GM12874 (cell line): Measurements from ENCODE around the gene FHIT.

Experiments used
- TF ChIP-seq, protein P1 (sequence below): IDR thresholded peaks from 2 replicates; pipeline ENCODE4 v1.5.1; 2011; ENCODE audit warnings: low read depth, mild to moderate bottlenecking, control low read depth, low read length, moderate library complexity; ENCODE audit not compliant: insufficient read depth

Gene FHIT

DNA sequence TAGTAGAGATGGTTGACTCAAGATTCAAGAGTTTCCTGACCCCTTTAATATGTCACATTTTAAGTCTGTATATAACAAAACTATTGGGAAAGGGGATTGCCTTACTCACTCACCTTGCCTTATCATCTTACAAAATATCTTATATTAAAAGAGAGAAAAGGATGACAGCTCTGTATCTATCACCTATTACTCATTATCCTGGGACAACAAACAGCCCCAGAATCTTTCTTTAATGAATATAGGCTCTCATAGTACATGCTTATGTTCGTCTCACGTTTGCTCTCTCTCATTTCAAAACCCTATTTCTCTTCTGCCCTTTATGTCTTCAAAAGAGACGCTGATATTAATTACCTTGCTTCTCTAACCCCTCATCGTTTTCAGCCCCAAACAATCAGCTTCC is 1178.0 kb downstream of the FHIT start:
- TF ChIP-seq, protein P1, sequence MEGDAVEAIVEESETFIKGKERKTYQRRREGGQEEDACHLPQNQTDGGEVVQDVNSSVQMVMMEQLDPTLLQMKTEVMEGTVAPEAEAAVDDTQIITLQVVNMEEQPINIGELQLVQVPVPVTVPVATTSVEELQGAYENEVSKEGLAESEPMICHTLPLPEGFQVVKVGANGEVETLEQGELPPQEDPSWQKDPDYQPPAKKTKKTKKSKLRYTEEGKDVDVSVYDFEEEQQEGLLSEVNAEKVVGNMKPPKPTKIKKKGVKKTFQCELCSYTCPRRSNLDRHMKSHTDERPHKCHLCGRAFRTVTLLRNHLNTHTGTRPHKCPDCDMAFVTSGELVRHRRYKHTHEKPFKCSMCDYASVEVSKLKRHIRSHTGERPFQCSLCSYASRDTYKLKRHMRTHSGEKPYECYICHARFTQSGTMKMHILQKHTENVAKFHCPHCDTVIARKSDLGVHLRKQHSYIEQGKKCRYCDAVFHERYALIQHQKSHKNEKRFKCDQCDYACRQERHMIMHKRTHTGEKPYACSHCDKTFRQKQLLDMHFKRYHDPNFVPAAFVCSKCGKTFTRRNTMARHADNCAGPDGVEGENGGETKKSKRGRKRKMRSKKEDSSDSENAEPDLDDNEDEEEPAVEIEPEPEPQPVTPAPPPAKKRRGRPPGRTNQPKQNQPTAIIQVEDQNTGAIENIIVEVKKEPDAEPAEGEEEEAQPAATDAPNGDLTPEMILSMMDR: no peak

DNA sequence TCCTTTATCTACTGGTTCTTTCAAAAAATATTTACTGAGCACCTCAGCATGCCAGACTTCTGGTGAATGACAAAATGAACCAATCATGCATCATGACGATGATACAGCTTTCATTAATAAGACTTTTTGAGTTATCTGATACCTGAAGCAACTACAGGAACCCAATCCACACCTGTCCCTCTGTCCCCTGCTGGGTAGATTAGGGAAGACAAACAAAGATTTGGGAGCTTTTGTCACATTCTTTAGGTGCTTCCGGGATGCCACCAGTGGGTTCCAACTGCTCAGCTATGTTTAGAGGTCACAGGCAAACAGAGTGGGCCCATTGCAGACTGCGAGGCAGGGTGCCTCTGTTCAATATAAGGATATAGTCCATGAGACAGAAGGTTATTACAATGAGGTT is 1180.9 kb downstream of the FHIT start:
- TF ChIP-seq, protein P1: no peak

DNA sequence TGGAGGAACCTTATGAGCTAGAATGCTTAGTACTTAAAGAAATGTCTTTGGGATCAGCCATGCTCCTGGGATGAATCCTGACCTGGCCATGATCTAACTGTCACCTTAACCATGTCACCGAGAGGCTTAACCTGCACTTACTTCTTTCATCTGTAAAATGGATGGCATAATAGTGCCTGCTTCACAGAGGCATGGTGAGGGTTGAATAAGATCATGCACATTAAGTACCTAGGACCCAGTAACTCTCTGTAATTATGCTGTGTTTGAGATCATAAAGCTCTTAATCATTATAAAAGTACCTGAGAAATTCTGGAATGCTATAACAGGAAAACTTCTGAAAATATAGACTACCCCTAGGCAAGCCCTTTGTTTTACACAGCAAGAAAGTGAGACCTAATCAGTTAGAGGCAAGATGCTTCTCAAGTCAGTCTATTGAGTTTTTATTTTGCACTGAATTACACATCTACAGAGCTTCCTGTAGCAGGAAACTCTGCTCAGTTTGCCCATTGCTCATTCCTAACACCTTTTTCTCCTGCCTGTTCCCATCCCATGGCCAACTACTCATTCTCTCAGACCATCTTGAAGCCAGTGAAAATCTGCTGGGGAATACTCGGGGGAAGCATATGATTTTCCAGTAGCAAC is 1185.9 kb downstream of the FHIT start:
- TF ChIP-seq, protein P1: no peak

- TF ChIP-seq, protein P1: no peak
These were observed 1186.8 kb downstream of the FHIT start for GRCh38 chr3:60064210-60065178.

GRCh38 chr3:60056404-60056803 is 1194.8 kb downstream of the FHIT start:
- TF ChIP-seq, protein P1: no peak

- TF ChIP-seq, protein P1: no peak
These were observed 1195.5 kb downstream of the FHIT start for GRCh38 chr3:60055765-60056164.

DNA sequence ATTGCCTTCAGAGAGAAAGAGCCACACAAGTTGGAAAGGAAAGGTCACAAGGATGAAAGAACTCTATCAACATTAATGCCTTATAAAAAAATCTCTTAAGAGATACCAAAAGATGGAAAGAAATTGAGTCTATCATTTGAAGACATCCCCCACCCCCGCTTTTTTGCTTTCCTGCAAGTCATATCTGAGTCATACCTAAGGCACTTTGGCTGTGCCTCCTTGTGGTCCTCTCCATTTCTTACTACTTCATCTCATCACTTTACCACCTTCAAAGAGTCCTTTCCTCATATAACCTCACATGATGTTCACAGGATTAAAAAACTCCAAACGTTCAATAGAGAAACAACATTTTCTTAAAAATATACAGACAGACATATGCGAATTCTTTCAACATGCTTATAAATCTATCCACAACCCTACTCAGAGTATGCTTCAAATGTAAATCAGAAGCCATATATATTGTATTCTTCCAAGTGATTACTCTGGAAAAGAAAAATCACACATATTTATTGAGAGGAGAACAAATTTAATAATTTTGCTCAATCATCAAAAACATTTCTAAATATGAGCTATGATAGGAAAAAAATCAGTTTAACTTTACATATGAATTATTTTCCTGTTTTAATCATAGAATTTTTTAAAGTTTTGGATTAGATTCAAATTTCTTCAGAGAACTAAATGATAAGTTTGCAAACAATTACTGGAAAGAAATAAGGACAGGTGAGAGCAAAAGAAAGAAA is 1197.6 kb downstream of the FHIT start:
- TF ChIP-seq, protein P1: no peak
